ENCODE measurements around the gene EXOC3.
"Not testable (repeated sequence)": the region's sequence is repeated elsewhere in the genome, so short reads cannot be mapped to it uniquely, and the experiment has no call there.

EXOC3 gene

DNA sequence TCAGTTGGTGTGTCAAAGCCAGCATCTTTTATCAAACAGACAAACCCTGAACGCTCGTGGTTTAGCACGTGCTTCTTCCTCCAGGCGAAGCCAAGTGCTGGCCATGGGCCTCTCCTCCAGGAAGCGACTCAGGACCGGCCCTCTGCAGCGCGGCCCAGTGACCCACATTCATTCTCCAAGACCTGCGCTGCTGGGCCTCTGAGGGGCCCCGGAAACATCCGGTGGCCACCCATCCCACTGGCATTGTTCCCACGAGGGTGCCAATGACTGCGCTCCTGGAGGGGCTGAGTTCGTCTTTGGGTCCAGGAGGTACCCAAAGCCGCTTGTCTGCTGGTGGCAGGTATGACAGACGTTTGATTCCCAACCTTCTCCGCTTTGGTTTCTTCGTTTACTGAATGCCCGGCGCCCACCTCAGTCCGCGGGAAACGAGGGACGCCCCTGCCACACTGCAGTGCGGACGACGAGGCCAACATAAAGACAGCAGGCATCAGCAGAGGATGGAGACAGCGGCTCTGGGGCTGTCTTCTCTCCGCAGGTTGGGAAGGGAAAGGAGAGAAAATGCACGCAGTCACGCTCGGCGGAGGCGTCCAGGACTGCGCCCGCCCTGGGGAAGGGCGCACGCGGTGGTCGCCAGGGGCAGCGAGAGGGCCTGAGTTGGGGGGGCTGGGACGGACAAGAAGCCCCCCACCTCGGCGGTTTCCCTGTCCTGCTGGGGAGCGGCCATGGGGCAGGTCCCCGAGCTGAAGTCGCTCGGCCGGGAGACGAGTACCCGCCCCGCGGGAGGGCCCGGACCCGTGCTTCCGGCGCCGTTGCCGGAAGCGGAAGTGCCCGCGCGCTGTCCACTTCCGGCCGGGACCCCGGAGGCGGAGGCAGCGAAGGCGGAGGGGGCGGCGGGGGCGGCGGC lies at the start of gene EXOC3:
Gene EXOC3 (plus strand): TSS at position 842 of the 904 bp plus-strand sequence. CDS start 3,030 bp downstream, outside the sequence.
- no peaks in the 10 kb centered on the region for H3K27me3 Mint-ChIP-seq
- H3K4me3 Mint-ChIP-seq, result peak within 1 kb of the TSS; percentile 96
- H3K36me3 Mint-ChIP-seq, result peaks cover 5% of the 10 kb centered on the region

DNA sequence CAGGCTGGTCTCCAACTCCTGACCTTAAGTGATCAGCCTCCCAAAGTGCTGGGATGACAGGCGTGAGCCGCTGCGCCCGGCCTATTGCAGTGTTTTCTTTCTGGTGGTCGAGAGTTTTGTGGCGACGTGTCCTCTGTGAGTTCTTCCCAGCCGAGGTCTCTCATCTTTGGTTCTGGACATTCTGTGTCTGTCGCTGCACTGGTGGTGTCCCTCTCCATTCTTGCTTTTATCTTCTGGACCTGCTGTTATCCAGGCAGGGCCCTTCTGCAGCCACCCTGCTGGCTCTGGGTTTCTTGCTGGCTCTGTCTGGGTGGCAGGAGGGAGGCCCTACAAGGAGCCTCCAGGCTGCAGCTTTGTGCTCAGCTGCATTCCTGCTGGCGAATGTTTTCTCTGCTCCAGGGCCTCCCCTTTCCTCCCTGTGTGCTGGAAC lies 49.1 kb upstream of the EXOC3 start:
- H3K4me1 Mint-ChIP-seq, result peaks cover 29% of the 10 kb centered on the region
- peak overlapping the region; percentile 77 for H3K27ac Mint-ChIP-seq
- H3K27me3 Mint-ChIP-seq, result no peaks in the 10 kb centered on the region
- H3K36me3 Mint-ChIP-seq, result no peaks in the 10 kb centered on the region
- H3K4me3 Mint-ChIP-seq, result peak overlapping the region; percentile 45
- H3K9me3 Mint-ChIP-seq, result no peaks in the 10 kb centered on the region

More for the DNA sequence above, at the start of gene EXOC3:
- Mint-ChIP-seq H3K27ac (peak within 1 kb of the TSS; percentile 97), H3K9me3 (no peaks in the 10 kb centered on the region), H3K4me1 (peaks cover 34% of the 10 kb centered on the region)

DNA sequence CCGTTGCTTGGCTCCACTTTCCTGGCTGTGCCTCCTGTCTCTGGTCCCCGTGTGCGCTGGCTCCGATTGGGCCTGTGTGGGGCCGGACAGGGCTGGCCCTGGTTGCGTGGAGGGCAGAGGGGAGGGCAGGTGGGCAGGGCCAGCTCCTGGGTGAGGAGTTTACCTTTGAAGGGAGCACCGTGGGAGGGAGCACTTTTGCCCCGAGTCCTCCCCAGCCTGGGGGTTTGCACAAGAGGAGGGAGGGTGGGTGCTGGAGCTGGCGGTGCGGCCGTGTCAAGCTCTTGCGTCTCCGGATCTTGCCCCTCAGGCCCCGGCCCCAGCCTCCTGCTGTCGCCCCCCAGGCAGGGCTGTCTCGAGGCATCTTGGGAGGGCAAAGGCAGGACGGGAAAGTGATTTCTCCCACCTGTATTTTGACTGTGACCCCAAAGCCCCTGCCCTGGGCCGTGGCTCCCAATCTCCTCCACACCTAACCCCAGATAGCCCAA lies 48.3 kb upstream of the EXOC3 start:
- H3K9me3 Mint-ChIP-seq, result no peaks in the 10 kb centered on the region
- peaks cover 1% of the 10 kb centered on the region for H3K27me3 Mint-ChIP-seq
- no peak overlapping the region for H3K4me3 Mint-ChIP-seq
- H3K27ac Mint-ChIP-seq, result peak overlapping the region; percentile 70
- H3K36me3 Mint-ChIP-seq, result no peaks in the 10 kb centered on the region
- H3K4me1 Mint-ChIP-seq, result peaks cover 34% of the 10 kb centered on the region

DNA sequence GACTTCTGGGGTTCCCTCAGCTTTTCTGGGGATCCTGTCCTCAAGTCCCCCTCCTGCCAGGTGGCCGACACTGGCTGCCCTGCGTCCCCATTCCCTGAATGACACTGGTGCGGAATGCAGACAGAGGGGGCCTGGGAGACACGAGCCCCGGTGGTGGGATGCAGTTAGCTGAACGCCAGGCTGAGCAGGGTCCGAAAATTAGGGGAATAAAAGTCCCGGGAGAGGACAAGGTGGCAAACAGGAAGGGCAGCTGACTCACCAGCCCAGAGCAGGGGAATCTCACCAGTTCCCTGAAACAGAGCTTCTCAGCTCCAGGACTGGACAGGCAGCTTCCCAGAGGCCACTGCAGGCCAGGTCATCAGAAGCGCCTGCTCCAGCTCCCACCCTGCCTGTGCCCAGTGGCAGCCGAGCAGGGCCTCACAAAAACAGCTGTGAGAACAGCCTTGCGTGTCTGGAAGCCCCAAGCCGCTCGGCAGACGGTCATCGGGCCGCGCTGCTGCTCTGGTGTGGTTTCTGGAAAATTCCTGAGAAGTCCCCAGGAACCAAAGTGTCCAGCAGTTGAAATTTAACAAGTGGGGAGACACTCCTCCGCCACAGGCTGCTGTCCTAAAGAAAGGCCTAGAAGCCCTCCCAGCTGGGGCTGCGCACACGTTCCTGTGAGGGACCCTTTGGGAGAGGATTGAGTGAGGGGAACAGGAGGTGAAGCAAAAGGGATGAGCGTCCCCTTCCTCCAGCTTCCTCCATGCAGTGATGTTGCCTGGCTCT lies 47.6 kb upstream of the EXOC3 start:
- peaks cover 2% of the 10 kb centered on the region for H3K27me3 Mint-ChIP-seq
- H3K9me3 Mint-ChIP-seq, result no peaks in the 10 kb centered on the region
- H3K36me3 Mint-ChIP-seq, result no peaks in the 10 kb centered on the region
- H3K27ac Mint-ChIP-seq, result no peak overlapping the region
- H3K4me3 Mint-ChIP-seq, result no peak overlapping the region
- peaks cover 36% of the 10 kb centered on the region for H3K4me1 Mint-ChIP-seq

DNA sequence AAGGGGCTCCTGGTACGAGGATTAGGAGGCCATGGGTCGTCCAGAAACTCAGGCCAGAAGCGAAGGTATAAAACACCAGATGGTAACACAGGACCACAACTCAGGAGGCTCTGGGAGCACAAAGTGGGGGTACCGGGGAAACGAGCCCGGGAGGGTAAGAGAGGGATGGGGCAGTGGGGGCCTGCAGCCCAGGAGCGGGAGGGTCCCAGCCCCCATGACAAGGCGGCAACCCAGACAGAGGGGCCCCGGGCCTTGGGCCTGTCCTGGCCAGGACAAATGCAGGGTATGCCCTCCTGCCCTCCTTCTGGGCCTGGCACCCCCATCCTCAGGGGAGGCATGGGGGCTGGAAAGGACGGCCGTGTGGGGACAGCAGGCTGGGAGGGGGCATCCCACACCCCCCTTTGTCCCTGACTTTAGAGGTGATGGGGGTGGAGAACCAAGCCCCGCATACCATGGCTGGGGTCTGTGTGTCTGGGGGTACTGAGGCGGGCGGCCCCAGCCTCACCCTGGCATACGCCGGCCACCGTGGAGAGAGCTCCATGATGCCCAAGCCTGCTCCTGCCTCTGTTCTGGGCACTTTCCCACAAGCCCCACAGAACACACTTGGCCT lies 47.0 kb upstream of the EXOC3 start:
- H3K27me3 Mint-ChIP-seq, result peaks cover 2% of the 10 kb centered on the region
- no peak overlapping the region for H3K27ac Mint-ChIP-seq
- no peaks in the 10 kb centered on the region for H3K36me3 Mint-ChIP-seq
- H3K4me3 Mint-ChIP-seq, result no peak overlapping the region
- peaks cover 34% of the 10 kb centered on the region for H3K4me1 Mint-ChIP-seq
- no peaks in the 10 kb centered on the region for H3K9me3 Mint-ChIP-seq

DNA sequence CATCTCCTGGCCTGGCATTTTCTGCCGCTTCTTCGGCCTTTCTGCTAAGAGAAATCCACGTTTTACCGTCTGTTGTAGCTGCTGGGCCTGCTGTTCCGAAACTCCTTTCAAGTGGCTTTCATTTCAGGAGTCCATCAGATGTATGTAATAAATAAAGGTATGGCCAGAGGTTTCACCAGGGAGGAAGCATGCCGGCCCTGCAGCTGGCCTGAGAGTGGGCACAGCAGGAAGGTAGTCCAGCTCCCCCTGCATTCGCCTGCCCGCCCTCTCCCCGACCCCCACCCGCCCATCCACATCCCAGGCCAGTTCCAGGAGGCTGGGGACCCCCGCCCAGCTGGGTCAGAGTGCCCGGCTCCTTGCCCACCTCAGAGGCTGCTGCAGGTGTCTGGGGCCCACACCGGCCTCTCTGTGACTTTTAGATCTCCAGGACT lies 46.4 kb upstream of the EXOC3 start:
- Mint-ChIP-seq H3K36me3 (peaks cover 2% of the 10 kb centered on the region), H3K4me1 (peaks cover 33% of the 10 kb centered on the region), H3K4me3 (no peak overlapping the region), H3K27ac (no peak overlapping the region), H3K27me3 (peaks cover 5% of the 10 kb centered on the region), H3K9me3 (no peaks in the 10 kb centered on the region)

DNA sequence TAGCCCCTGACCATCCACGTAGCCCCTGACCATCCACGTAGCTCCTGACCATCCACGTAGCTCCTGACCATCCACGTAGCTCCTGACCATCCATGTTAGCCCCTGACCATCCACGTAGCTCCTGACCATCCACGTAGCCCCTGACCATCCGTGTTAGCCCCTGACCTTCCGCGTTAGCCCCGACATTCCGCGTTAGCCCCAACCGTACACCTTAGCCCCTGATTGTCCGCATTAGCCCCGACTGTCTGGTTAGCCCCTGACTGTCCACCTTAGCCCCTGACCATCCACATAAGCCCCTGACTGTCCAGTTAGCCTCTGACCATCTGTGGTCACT lies 44.9 kb upstream of the EXOC3 start:
- H3K36me3 Mint-ChIP-seq, H3K4me3 Mint-ChIP-seq, H3K27me3 Mint-ChIP-seq, H3K27ac Mint-ChIP-seq, H3K9me3 Mint-ChIP-seq: not testable (repeated sequence)
- H3K4me1 Mint-ChIP-seq, result peaks cover 23% of the 10 kb centered on the region

DNA sequence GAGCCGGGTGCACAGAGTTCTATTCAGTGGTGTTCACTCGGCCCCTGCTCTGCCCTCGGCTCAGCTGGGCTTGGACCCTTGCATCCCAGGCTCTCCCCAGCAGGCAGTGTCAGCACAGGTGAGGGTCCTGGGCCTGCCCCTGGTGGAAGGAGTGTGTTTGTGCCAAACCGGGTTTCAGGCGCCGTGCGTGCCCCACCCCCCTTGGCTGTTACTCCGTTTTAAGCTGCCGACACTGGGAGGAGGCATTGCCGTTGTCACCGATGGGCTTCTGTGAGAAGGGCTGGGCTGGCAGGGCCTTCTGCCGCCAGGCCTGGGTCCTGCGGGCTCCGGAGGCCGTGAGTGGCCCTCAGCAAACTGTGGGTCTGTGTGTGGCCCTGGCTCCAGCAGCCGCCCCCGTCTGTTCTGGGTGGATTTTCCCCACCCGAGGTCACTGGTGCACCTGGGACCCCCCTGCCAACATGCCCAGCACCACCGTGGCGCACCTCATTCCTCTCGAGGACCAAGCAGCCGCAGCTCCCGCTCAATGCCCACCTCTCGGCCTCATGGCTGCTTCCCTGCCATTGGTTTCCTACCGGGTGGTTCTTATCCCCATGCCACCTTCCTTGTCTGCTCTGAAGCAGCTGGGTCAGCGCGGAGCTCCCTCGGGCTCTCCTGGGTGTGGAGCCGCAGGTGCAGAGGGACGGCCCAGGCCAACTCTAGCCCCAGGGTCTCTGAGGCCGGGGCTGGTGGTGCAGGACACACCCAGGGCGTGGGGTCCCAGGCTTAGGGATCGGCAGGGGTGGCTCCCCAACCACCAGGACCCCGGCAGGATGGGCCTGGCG lies 44.3 kb upstream of the EXOC3 start:
- Mint-ChIP-seq H3K36me3 (peaks cover 7% of the 10 kb centered on the region), H3K27ac (no peak overlapping the region), H3K4me3 (no peak overlapping the region), H3K9me3 (no peaks in the 10 kb centered on the region), H3K4me1 (peaks cover 17% of the 10 kb centered on the region), H3K27me3 (peaks cover 10% of the 10 kb centered on the region)

DNA sequence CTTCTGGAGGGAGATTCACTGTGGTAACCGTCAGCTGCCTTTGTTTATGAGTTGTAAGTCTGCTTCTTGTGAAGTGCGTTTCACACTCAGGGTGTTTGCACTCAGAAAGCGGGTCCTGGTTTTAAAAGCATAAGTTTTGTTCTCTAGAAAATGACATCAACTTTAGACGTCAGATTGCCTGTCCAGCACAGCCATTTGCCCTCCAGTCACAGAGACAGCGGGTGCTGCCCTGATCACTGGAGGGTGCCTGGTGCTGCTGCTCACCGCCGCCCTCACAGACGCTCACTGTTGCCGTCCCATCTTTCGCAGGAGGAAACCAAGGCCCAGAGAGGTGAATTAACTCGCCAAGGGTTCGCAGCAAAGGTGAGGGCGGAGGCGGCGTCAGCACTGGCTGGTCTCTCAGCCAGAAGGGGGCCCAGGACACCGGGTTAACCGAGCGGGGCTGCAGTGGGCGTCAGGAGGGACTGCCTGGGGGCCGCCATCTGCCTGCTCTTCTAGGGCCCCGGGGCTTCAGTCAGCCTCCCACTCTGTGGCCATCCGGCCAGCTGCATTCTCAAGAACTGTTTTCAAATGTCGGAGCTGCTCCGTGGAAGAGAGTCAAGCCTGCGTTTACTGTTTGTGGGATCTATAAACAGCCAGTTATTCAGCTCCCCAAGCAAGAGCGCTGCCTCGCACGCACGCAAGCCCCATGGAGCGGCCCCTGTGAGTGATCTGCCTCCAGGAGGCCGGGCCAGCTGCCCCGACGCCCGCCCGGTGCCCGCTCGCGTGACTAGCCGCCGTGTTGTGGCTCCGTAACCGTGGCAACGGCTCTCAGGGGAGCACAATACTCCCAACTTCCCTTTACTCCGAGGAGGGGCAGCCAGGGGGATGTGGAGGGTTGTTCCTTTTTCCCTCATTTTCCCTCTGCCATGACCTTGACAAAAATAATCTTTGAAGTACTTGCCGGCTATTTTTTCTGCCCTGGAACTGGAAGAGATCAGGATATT lies 43.4 kb upstream of the EXOC3 start:
- H3K9me3 Mint-ChIP-seq, result no peaks in the 10 kb centered on the region
- H3K4me1 Mint-ChIP-seq, result peaks cover 14% of the 10 kb centered on the region
- H3K27ac Mint-ChIP-seq, result peak overlapping the region; percentile 87
- H3K27me3 Mint-ChIP-seq, result peaks cover 14% of the 10 kb centered on the region
- H3K36me3 Mint-ChIP-seq, result peaks cover 7% of the 10 kb centered on the region
- H3K4me3 Mint-ChIP-seq, result peak overlapping the region; percentile 33

DNA sequence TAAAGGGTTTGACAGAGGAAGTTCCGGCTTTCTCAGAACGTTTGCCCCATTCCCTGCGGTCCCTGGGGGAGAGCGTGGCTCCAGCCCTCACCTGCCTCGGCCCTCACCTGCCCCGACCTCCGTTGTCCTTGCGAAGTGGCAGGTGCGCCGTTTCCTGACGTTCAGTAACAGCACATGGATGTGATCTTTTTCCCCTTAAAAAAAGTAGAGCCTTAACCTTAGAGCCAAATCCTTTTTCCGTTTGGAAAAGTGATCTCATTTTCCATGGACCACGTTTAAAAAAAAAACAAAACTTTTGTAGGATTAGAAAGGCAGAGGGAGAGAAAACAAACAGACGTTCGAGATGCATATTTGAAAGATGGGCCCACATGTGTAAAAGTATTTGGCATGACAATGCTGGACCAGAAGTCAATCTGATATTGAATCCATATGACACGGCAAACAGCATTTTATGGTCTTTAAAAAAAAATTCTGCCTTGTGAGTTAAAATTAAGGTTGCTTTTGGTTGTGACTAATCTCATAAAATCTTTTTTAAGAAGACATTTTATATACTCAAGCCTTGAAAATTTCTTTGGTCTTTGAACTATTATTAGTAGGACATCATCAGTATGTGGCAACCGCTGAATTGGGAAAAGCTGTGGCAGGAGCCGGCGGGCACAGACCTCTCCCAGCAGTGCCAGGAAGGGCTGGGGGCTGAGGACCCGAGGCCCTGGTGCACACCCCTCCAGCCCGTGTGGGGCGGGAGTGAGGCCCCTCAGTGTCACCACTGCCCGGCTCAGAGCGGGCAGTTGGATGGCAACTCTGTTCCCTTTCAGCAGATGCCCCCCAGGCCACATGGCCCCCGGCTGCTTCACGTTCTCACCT lies 42.5 kb upstream of the EXOC3 start:
- H3K27me3 Mint-ChIP-seq, result peaks cover 14% of the 10 kb centered on the region
- peak overlapping the region; percentile 23 for H3K4me3 Mint-ChIP-seq
- H3K36me3 Mint-ChIP-seq, result peaks cover 7% of the 10 kb centered on the region
- H3K4me1 Mint-ChIP-seq, result peaks cover 14% of the 10 kb centered on the region
- H3K27ac Mint-ChIP-seq, result peak overlapping the region; percentile 87
- no peaks in the 10 kb centered on the region for H3K9me3 Mint-ChIP-seq

DNA sequence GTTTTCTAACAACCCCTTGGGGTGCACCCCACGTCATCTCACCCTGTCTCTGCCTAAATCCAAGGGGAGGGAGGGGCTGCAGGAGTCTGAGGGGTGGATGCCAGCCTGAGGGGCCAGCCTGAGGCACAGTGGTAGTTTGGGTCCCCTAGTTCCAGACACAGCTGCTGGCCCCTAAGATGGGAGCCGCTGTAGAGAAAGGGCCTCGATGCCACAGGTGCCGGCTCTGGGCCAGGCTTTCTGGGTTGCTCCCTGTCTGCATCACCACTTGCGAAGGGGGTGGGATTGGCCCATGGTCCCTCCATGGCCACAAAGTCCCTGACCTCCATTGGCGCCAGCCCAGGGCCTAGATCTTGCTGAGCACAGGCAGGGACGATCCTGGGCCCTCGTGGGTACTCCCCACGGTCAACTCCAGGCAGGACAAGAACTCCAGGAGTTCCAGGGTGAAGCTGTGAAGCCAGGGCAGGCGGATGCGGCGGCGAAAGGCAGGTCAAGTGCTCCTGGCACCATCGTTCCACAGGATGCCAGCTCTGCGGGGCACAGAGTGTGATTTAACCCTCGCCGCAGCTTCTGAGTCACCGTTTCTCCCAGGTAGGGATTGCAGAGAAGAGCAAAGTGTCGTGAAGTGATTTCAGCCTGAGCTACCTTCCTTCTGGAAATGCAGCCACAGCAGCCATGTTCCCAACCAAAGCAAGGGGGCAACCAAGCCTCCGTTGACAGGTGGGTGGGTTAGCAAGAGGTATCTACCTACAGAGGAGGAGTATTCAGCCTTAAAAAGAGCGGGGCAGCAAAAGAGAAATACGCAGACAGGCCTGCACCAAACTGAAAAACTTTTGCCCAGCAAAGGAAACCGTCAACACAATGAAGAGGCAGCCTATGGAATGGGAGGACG lies 41.6 kb upstream of the EXOC3 start:
- H3K36me3 Mint-ChIP-seq, result peaks cover 7% of the 10 kb centered on the region
- H3K4me3 Mint-ChIP-seq, result no peak overlapping the region
- H3K4me1 Mint-ChIP-seq, result peaks cover 14% of the 10 kb centered on the region
- no peak overlapping the region for H3K27ac Mint-ChIP-seq
- H3K9me3 Mint-ChIP-seq, result no peaks in the 10 kb centered on the region
- H3K27me3 Mint-ChIP-seq, result peaks cover 14% of the 10 kb centered on the region

DNA sequence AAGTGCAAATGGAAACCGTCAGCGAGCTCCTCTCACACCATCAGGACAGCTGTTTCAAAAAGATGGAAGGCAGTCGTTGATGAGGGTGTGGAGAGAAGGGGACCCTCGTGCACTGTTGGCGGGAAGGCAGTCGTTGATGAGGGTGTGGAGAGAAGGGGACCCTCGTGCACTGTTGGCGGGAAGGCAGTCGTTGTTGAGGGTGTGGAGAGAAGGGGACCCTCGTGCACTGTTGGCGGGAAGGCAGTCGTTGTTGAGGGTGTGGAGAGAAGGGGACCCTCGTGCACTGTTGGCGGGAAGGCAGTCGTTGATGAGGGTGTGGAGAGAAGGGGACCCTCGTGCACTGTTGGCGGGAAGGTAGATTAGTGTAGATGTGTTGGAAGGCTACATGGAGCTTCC lies 40.8 kb upstream of the EXOC3 start:
- not testable (repeated sequence) for H3K4me3 Mint-ChIP-seq, H3K27ac Mint-ChIP-seq, H3K36me3 Mint-ChIP-seq, H3K9me3 Mint-ChIP-seq
- Mint-ChIP-seq H3K27me3 (peaks cover 14% of the 10 kb centered on the region), H3K4me1 (peaks cover 14% of the 10 kb centered on the region)

All from activated naive CD4-positive, alpha-beta T cell treated with anti-CD3 and anti-CD28 coated beads, Interleukin-2, amount 50 U/mL, for 24 hours (primary cell).